SIG-M5 (cell line): ENCODE measurements around the gene TMEM144.
"Not testable (repeated sequence)": the region's sequence is repeated elsewhere in the genome, so short reads cannot be mapped to it uniquely, and the experiment has no call there.

Experiments used
- DNase-seq: peaks from one replicate; lab custom pipeline; 2025; lab: John Stamatoyannopoulos, UW

The TMEM144 gene

GRCh38 chr4:158236304-158237030 lies 26.2 kb downstream of the TMEM144 start:
- DNase-seq: no peak

GRCh38 chr4:158238575-158238974 lies 28.3 kb downstream of the TMEM144 start:
- DNase-seq: no peak

- DNase-seq: no peak
Measured at GRCh38 chr4:158239196-158239595, 28.9 kb downstream of the TMEM144 start.

- DNase-seq: no peak
Measured at GRCh38 chr4:158243071-158243470, 32.8 kb downstream of the TMEM144 start.

- DNase-seq: no peak
Measured at GRCh38 chr4:158250321-158250720, 40.0 kb downstream of the TMEM144 start.

- DNase-seq: no peak
Measured at GRCh38 chr4:158253350-158253980, 43.2 kb downstream of the TMEM144 start.

- DNase-seq: no peak
Measured at GRCh38 chr4:158254292-158254691, 44.0 kb downstream of the TMEM144 start.

- DNase-seq: no peak
Measured at GRCh38 chr4:158255727-158256324, 45.5 kb downstream of the TMEM144 start.

GRCh38 chr4:158259955-158260575 lies 49.8 kb downstream of the TMEM144 start:
- DNase-seq: no peak

GRCh38 chr4:158261480-158261879 lies 51.2 kb downstream of the TMEM144 start:
- no peak for DNase-seq

GRCh38 chr4:158268553-158268952 lies 58.3 kb downstream of the TMEM144 start:
- DNase-seq: no peak

- DNase-seq: no peak
Measured at GRCh38 chr4:158274636-158275035, 64.3 kb downstream of the TMEM144 start.

GRCh38 chr4:158277558-158277957 lies 67.3 kb downstream of the TMEM144 start:
- DNase-seq: no peak

GRCh38 chr4:158279052-158279451 lies 68.8 kb downstream of the TMEM144 start:
- not testable (repeated sequence) for DNase-seq

GRCh38 chr4:158280856-158281255 lies 70.6 kb downstream of the TMEM144 start:
- no peak for DNase-seq

- no peak for DNase-seq
Measured at GRCh38 chr4:158282252-158282651, 72.0 kb downstream of the TMEM144 start.

- no peak for DNase-seq
Measured at GRCh38 chr4:158285429-158286216, 75.3 kb downstream of the TMEM144 start.

GRCh38 chr4:158290912-158291311 lies 80.6 kb downstream of the TMEM144 start:
- DNase-seq: no peak

- DNase-seq: no peak
Measured at GRCh38 chr4:158291334-158292055, 81.2 kb downstream of the TMEM144 start.

GRCh38 chr4:158292156-158292555 lies 81.9 kb downstream of the TMEM144 start:
- DNase-seq: no peak

GRCh38 chr4:158295053-158295452 lies 84.8 kb downstream of the TMEM144 start:
- DNase-seq: no peak
